Fibroblast of villous mesenchyme (primary cell): ENCODE results near the gene C19orf25. TPM values are rescaled to one million over a fixed set of nuclear protein-coding genes. Genes with fewer than 3 reads are reported as not detected.

Experiments
- DNase-seq: peaks from one replicate; pipeline ENCODE4 v3.0.0-alpha.2; 2010; ENCODE audit warnings: low read depth
- H3K4me3 ChIP-seq: 2 replicates; pipeline ENCODE4 v1.5.1; 2011; ENCODE audit warnings: low read depth, mild to moderate bottlenecking, low read length
- CTCF ChIP-seq: IDR thresholded peaks from 2 replicates; pipeline ENCODE4 v1.5.1; 2012; ENCODE audit warnings: low read depth, mild to moderate bottlenecking, low read length; ENCODE audit not compliant: insufficient read depth
- total RNA-seq: library from RNA; depleted of rRNA; stranded (reverse); fragments of >200 nt; gene quantifications from 2 replicates; pipeline ENCODE4 v1.2.3, GENCODE V29; 2012

C19orf25 gene
- total RNA-seq, 1 donor = 32.8 TPM

DNA sequence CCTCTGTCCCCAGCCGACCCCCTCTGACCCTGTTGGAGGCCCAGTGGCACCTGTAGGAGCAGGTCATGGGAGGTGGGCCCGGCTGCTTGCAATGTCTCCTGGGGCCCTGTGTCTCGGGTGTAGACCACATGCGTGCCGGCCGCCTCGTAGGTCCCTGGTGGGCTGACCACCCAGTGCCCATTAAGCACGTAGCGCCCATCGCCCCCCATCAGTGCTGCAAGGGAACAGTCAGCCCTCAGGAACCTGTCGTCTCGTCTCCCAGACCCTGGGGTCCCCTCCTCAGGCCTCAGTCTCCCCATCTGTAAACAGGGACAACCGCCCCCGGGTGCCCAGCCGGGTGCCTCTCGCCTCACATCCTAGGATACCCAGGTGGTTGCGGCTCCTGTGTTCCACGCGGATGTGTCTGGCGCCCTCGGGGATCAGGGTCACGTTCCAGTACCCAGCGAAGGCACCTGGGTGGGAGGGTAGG lies 28.2 kb upstream of the C19orf25 start:
- no peak for DNase-seq
- no peak for TF ChIP-seq CTCF
- H3K4me3 ChIP-seq = peak overlapping the region; percentile 59

DNA sequence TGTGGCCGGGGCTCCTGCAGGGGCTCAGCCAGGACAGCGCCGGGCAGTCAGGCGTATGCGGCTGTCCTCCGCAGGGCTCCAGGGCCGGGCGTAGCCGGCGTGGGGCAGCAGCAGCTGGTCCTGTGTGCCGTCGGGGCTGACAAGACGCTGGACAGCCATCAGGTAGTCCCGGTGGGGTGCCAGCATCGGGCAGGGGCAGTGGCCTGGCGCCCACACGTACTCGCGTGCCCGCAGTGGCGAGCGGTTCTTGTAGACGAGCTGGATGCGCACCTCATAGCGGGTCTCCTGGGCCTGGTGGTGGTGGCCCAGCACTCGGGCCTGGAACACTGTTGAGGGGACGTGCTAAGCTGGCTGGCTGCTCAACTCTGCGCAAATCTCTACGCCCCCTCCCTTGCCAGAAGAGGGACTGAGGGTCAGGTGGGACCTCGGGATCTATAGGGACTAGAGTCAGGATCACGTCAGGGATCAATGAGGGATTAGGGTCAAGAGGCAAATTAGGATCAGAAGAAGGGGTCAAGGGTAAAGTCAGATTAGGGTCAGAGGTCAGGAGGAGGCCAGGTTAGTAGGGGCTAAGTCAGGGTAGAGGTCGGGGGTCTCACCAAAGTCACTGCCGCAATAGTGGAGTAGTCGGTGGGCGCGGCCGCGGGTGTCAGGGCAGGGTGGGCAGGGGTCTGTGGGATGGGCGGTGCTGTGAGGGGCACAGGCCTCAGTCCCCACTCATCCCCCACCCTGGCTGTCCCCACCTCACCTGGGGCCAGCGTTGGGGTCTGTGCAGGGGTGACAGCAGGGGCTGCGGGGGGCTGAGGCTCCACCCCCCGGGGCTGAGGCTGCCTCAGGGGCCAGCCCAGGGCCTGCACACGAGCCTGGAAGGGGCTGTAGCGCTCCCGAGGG lies 27.2 kb upstream of the C19orf25 start:
- no peak for TF ChIP-seq CTCF
- no peak overlapping the region for H3K4me3 ChIP-seq
- DNase-seq = no peak

DNA sequence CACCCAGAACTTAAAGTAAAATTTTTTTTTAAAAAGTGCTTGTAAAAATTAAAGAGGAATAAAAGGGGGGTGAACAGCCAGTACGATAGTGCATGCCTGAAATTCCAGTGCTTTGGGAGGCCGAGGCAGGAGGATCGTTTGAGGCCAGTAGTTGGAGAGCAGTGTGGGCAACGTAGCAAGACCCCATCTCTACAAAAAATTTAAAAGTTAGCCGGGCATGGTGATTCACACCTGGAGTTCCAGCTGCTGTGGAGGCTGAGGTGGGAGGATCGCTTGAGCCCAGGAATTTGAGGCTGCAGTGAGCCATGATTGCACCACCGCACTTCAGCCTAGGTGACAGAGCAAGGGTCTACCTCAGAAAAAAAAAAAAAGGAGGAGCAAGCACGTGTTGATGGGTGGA lies 26.0 kb upstream of the C19orf25 start:
- no peak for DNase-seq
- no peak overlapping the region for H3K4me3 ChIP-seq
- TF ChIP-seq CTCF = no peak

GRCh38 chr19:1503925-1504773 lies 25.1 kb upstream of the C19orf25 start:
- TF ChIP-seq CTCF = no peak
- no peak for DNase-seq
- H3K4me3 ChIP-seq = no peak overlapping the region

- peak; percentile 49 for DNase-seq
- peak overlapping the region; percentile 38 for H3K4me3 ChIP-seq
- peak; percentile 71 for TF ChIP-seq CTCF
Measured at GRCh38 chr19:1503089-1503924, 24.3 kb upstream of the C19orf25 start.

GRCh38 chr19:1502433-1503088 lies 23.5 kb upstream of the C19orf25 start:
- DNase-seq = no peak
- no peak for TF ChIP-seq CTCF
- H3K4me3 ChIP-seq = peak overlapping the region; percentile 38
